GM10847 (cell line): ENCODE results near the gene TMTC2.

Source experiments
- POLR2A ChIP-seq: IDR thresholded peaks from 2 replicates; pipeline ENCODE4 v1.6.1; 2011; ENCODE audit not compliant: insufficient read length; ENCODE audit errors: extremely low read depth

TMTC2 gene

DNA sequence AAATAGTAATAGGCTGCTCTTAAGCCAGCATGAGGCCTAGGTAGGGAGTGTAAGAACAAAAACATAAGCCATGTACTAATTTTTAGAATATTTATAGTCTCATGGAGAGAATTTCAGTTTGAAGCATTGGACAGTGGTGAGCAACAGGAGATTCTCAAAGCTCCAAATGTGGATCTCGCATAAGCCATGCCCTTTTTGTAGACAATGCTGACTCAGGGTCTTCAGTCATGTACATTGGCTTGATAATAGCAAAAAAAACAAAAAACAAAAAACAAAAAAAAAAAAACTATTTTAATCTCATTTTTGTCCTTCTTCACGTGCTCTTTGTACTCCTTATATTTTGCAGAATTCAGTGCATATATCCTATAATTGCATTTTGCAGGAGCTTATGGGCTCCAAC lies 402.9 kb downstream of the TMTC2 start:
- TF ChIP-seq POLR2A, result no peak

DNA sequence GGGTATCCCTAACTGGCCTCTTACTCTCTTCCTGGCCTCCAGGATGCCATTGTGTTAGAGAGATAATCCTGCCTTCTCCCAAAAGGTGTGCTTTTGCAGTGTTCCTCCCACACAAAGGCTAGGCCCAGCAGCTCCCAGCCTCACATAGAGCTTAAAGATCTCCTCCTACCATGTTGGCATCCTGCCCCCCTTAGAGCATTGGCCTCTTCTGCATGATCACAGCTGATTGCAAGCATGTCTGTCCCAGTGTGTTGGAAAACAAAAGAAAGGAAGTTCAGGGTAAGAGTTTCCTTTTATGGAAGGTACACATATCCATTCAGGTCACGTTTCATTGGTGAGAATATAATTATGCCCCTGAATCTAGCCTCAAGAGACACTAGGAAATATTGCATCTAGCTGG lies 405.4 kb downstream of the TMTC2 start:
- TF ChIP-seq POLR2A, result no peak

DNA sequence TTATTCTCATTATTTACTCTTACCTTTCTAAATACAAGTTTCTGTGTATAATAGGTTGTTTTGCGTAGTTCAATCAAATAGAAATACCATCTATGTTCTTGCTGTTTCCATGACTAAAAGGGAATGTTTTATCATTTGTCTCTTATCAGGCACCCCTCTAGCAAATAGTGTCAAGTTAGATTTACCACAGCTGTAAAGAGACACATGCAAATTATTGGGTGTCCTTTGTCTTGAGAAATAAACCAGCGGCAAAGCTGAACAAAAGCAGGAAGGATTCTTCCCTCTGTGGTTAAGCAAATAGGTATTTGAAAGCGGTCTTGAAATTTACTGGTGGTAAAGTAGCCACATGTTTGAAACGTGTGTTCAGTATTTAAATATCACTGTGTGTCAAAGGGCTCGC lies 405.9 kb downstream of the TMTC2 start:
- TF ChIP-seq POLR2A, result no peak

DNA sequence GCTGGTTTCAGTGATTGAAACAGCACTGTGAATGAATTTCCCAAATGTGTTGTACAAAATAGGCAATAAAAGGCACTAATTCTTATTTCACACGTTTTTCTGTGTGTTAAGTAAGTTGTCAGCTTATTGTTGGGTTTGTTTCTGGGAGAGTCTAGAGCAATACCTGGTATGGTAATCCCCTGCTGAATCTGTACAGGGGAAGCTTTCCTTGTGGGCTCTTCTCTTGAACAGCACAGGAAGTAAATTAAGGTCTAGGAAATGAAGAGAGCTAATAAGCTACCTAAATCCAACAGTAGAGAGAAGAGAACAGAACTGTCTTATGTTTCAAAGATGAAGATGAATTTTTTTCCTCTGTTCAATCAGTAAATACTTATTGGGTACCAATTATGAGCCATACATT lies 406.7 kb downstream of the TMTC2 start:
- TF ChIP-seq POLR2A, result no peak

DNA sequence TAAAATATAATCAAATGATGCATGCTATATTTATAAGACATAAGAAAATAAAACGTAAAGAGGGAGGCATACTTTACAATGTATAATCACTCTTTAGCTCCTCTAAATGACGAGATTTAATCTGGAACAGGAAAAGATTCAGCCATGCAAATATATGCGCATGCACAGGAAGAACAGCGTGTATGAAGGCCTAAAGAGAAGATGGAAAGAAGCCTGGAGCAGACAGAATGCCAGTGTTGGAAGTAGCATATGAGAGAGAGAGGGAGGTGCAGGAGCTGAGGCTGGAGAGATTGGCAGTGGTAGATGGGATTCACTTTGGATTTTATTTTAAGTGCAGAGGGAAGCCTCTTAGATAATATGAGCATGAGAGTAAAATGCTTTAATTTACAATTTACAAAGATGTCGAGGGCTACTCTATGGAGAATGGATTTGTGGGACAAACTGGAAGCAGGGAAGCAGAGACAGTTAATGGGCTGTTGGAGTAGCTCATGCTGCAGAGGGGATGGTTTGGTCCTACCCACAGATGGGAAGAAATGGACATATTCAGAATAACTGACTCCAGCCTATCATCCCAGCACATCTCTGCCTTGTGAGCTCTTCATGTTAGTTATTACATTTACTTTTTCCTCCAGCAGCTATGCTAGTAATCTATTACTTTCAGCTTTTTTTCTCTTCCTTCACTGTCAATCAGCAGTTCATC lies 411.1 kb downstream of the TMTC2 start:
- no peak for TF ChIP-seq POLR2A

DNA sequence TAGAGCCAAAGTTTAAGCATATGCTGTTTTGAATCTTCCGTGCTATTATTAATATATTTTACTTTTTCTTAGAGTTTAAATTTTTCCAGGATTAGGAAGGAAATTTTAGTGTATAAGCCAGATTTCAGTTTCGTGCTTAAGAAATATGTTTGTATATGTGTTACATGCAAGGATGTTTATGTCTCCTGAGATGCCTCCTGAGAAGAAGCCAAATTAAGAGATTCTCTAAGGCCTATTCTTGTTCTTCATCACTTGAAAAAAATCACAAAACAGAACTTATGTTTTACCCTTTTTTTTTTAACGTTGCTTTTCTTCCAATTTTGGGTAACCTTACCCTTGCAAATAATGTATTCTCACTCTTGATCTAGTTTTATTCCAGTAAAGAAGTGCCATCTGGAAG lies 412.7 kb downstream of the TMTC2 start:
- TF ChIP-seq POLR2A, result no peak

DNA sequence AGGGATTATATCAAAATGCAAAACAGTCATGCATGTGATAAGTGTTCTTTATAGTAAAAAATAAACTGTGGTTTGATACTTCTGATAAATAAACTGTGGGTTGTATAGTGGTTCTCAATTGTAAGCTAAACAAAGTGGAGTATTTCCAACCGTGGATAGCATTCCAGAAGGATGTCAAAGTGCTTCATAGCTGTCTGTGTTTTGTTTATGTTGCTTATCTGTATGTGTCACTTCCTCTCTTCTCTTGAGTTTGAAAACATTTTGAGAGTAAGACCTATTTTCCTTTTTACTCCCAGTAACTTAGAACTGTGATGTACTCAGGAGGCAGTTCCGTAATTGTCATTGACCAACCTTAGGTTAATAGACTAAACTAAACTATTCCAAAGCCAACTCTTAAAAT lies 415.8 kb downstream of the TMTC2 start:
- no peak for TF ChIP-seq POLR2A

DNA sequence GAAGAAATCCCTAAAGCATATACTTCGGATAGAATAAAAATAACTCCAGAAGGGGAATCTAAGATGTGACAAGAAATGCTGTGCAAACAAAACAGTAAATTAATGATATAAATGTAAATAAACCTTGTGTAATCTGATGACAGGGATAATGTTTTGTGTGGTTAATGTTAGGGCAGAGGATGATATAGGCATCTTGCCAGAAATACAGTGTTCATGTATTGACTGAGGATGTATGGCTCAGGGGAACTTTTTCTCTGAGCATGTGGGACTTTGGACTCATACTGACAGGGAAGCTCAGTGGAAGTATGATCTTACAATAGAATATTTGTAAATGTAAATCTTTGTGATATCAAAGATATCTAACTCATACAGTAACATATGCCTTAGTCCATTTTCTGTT lies 420.2 kb downstream of the TMTC2 start:
- no peak for TF ChIP-seq POLR2A

DNA sequence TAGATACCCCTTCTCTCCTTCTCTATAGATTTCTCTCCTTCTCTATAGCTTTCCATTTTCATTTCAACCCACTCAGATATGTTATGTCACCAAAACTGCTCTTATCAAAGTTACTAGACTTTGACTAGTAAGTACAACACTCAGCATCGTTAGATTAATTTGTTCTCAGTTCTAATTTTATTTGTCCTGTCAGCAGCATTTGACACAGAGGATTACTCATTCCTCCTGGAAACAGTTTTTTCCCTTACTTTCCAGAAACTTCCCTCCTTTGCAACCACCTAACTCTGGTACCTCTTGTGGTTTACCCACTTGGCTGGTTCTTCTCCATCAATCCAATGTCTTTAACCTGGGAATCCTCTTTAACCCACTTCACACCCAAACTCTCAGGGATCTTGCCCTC lies 423.7 kb downstream of the TMTC2 start:
- TF ChIP-seq POLR2A, result no peak

DNA sequence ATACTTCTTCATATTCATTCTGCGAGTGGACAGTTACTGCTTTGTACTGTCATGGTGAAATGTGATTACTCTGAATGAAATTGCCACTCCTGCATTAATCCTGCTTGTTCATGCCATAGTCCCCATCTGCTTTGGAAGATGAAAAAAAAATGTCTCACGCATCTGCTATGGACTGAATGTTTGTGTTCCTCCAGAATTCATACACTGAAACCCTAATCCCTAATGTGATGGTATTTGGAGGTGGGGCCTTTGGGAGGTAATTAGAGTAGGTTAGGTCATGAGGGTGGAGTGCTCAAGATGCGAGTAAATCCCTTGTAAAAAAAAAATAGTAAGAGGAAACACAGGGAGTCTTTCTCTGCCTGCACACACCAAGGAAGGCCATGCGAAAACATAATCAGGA lies 427.2 kb downstream of the TMTC2 start:
- TF ChIP-seq POLR2A, result no peak

DNA sequence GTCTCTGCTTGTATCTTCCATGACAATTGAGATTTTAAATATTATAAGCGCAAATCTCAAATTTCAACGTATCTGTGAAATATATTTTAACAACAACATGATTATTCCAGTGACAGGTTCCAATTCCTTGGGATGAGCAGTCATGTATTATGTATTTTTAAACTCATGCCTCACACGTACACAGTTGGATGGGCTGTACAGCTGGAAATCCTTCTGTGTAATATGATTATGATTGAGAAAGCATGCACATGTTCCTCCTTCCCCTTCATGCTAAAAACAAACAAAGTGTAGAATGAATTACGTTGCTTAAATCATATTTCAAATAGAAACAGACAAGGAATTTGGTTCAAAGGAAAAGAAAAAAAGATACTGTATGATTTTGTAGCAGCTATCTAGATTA lies 428.3 kb downstream of the TMTC2 start:
- TF ChIP-seq POLR2A, result no peak

DNA sequence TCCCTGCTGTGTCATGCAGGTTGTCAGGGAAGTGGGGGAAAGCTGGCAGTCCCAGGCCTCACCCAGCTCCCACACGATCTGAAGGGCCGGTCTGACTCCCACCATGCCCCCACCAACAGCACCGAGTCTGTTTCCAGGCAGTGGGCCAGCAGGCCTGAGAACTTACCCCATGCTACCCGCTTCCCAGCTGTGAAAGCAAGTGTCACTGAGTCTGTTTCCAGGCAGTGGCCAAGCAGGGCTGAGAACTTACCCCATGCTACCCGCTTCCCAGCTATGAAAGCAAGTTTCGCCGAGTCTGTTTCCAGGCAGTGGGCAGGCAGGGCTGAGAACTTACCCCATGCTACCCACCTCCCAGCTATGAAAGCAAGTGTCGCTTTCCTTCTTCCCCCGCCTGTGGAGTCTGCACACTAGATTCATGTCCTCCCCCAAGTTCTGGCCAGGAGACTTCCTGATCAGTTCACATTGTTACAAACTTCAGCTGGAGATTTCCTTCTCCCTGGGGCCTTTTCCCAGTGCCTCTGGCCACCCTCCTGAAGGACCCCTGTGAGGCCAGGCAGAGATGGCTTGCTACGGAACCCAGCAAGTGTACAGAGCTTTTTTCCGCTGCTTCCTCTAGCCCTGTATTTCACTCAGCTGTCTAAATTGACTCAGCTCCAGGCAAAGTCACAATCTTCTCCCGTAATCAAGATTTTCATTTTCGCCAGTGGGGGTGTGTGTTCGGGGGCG lies 435.4 kb downstream of the TMTC2 start:
- TF ChIP-seq POLR2A, result no peak

DNA sequence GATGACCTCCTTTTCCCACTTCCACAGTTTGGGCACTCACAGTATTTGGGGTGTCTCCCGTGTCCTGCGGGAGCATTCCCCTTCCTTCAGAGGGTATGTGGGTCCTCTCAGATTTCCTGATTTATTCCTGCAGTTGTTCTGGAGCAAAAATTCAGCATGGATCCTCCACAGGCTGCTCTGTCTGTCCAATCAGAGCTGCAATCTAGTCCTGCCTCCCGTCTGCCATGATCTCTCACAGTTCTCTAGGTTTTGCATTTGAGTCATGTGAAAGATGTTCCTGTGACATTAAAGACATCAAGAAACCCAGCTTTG lies 435.9 kb downstream of the TMTC2 start:
- TF ChIP-seq POLR2A, result no peak

DNA sequence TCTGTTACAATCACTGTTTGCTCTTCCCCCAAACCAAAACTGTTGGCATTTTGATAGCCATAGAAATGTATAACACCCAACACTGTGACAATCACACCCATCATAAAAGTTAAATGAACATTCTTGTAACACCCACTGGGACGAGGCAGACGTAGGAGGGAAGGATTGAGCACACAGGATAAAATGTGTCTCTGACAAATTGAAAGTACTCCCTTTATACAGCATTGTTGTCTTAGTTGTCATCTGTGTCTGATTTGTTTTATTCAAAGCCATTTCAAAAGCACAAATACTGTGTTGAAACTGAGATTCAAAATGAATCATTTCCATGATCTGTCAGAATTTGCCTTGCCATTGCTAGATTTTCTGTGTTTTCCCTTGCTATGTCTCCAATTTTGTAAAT lies 436.3 kb downstream of the TMTC2 start:
- TF ChIP-seq POLR2A, result no peak

DNA sequence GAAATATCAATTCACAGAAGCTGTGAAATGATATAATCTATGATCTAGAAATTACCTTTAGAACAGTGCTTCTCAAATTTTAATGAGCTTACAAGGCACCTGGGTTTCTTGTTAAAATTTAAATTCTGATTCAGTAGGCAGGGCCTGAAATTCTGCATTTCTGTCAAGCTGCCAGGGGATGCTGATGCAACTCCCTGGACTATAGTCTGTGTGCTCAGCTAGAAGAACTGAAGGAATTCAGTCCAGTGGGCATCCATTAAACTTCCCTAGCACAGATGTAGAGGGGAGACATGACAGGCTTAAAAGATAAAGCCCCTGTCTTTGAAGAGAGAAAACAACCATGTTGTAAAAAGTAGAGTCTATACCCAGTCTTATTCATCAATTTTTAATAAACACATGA lies 441.8 kb downstream of the TMTC2 start:
- no peak for TF ChIP-seq POLR2A

DNA sequence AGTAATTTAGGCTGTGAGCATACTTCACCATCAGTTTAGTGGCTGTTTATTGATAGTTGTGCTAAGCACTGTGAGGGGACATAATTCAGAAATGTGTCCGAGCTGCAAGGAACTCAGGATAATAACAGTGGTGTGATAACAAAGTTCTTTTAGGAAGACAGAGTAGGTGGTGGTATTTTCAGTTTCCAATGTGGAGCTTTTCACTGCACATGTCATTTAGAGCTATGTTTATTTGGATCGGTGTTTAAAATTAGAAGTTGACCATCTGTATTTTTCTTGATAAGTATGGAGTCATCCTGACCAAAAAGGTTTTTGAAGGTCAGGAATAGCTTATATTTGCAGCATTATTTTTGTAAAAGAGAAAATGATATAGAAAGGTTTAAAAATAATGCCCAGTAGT lies 443.5 kb downstream of the TMTC2 start:
- TF ChIP-seq POLR2A, result no peak

DNA sequence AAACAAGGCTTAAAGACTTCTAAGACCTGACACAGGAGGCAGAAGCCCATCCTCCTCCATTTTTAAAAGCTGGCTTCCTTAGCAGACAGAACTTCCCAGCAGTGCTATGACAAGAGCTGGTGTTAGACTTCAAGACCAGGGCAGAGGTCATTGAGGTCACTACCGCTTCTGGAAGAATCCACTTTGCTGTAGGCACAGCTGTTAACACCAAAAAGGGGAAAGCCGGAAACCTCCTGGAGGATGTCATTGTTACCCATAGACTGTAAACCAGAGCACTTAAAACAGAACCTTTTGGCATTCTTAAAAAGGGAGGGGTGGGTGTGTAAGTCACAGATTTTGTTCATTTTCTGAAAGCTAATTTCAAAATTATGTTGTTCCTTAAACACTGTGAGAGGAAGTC lies 445.7 kb downstream of the TMTC2 start:
- no peak for TF ChIP-seq POLR2A
